Posterior cingulate gyrus (tissue), 11 donors: ENCODE results near the gene LRP10.

ENCODE experiments used
- DNase-seq, 10 donors: peaks; one replicate each; pipeline versions ENCODE4 v3.0.0 to v3.0.0-alpha.2; 2020 to 2021; ENCODE audit warnings: mixed read lengths in 3 of 10
- intact Hi-C: fragments of 100-400 bp; cut with DNase I; formaldehyde crosslinking; loops from one replicate; pipeline ENCODE4 v1.15.1; 2023

LRP10 gene

DNA sequence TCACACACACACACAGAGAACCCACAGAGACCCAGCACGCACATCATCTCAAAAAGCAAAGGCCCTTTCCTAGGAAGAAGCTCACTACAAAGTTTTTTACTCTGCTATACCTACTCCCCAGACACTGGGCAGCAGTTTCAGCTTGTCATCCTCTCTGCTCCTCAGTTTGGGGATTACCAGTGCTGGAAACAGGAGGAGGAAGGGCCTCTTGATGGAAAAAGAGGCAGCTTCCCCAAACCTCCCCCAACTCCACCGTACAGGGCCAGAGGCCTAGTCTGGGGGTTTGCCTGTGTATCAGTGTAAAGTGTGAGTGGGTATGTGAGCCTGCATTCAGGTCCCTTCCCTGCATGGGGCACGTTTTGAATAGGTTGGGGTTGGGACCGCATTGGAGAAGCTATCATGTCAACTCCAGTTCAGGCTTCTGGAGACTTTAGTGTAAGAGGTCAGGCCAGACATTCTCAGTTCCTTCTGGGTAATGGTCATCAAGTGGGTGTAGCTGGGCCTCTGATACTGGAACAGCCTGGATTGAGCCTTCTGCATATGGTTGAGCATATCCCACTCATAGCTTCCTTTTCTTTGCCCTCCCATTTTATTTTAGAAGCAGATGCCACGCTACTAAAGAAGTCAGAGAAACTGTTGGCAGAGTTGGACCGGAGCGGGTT, 12.7 kb downstream of the LRP10 start:
- DNase-seq, result no peak

GRCh38 chr14:22884738-22885523, 13.4 kb downstream of the LRP10 start:
- intact Hi-C loops, result no loop called here
- DNase-seq, result peak in 2 of 10 donors; percentile 52 to 75

More for the DNA sequence above, 12.7 kb downstream of the LRP10 start:
- intact Hi-C loops, result no loop called here

DNA sequence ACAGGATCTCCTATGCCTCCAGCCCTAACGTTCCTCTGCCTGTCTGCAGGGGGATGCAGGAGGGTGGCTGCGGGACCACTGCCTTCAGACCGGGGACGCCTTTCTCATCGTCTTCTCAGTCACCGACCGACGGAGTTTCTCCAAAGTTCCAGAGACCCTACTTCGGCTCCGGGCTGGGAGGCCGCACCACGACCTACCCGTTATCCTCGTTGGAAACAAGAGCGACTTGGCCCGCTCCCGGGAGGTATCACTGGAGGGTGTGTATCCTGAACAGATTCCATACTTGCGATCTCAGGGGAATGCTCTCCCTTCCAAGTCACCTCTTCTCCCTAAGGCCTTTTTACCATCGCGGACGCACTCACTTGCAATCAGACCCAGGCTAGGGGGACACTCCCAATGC, 14.4 kb downstream of the LRP10 start:
- intact Hi-C loops, result no loop called here
- no peak for DNase-seq

DNA sequence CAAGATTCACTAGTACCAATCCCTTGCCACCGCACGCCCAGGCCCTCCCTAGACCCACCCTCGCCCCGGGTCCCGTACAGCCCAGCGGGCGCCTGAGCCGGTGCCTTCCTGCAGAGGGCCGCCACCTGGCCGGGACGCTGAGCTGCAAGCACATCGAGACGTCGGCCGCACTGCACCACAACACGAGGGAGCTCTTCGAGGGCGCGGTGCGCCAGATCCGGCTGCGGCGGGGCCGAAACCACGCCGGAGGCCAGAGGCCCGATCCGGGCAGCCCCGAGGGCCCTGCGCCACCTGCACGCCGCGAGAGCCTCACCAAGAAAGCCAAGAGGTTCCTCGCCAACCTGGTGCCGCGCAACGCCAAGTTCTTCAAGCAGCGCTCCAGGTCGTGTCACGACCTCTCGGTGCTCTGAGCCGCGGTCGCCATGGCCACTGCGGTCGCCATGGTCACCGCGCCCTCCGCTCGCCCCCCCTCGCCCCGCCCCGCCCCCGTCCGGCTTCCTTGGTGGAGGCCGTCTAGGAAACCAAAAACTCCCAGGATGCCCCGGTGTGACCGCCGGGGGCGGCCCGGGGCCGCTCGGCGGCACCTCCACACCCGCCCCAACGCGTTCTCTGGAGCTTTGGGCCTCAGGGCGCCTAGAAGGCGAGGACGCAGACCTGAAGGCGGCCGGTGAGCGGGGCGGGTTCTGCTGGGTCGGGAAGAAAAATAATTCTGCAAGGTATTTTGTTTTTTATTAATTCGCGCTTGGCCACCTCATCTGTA, 15.1 kb downstream of the LRP10 start:
- peak in 3 of 10 donors; percentile 16 to 79 (median 40) for DNase-seq
- intact Hi-C loops, result no loop called here

DNA sequence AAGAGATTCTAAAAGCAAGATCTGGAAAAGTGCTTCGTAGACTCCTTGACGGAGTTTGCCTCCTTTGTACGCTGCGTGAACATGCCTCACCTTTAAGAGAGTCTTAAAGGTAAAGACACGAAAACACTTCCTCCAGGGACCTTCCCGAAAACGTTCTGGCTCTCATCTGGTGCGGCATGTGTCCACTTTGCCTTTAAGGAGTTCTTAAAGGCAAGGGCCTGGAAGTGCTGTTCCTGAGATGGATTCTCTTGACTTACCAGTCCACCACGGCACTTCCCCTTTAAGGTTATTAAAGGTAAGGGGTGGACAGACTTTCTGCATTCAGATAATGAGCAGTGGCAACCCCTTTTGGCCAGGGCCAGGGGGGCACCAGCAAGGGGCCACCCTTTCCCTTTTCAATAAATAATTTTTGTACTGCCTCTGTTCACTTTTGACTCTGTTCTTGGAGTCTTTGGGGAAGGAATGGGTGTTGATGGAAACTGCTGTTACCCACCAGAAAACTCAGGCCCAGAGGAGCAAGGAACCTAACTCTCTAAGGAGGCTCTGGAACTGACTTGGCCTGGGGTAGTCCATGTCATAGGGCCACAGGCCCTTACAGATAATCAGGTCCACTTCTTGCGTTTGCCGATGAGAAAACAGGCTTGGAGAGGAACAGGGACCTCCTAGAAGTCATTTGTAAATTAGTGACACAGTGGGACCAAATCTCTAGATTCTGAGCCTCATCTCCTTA, 15.9 kb downstream of the LRP10 start:
- intact Hi-C loops, result no loop called here
- peak in 1 of 10 donors; percentile 28 for DNase-seq

DNA sequence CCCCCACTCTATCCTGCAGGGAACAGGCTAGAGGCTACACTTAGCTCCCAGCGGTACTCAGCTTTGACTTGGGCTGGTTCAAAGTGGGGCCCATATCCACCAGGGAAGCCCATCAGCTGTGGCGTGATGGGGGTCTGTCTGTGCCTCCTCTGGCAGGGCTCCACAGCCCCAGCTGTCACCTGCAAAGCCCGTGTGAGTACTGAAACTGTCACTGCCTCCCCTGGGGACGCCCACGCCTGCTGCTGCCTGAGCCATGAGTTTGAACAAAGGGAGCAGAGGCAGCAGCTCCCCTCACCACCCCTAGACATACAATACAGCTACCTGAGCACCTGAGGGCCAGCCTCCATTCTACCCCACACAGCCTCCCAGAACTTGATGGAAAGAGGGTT, 16.4 kb downstream of the LRP10 start:
- DNase-seq, result peak in 2 of 10 donors; percentile 18 to 73
- intact Hi-C loops, result no loop called here

DNA sequence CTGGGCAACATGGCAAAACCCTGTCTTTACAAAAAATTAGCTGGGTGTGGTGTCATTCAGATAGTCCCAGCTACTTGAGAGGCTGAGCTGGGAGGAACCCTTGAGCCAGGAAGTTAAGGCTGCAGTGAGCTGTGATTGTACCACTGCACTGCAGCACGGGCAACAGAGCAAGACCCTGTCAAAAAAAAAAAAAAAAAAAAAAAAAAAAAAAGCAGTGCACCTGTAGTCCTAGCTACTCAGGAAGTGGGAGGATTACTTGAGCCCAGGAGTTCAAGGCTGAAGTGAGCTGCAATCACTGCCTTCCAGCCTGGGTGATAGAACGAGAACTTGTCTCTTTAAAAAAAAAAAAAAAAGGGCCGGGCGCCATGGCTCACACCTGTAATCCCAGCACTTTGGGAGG, 17.1 kb downstream of the LRP10 start:
- intact Hi-C loops, result no loop called here
- DNase-seq, result peak in 2 of 10 donors; percentile 4 to 18

GRCh38 chr14:22890416-22890815, 18.9 kb downstream of the LRP10 start:
- DNase-seq, result no peak
- intact Hi-C loops, result no loop called here

- intact Hi-C loops, result no loop called here
These were observed 20.9 kb downstream of the LRP10 start for GRCh38 chr14:22892488-22892887.

DNA sequence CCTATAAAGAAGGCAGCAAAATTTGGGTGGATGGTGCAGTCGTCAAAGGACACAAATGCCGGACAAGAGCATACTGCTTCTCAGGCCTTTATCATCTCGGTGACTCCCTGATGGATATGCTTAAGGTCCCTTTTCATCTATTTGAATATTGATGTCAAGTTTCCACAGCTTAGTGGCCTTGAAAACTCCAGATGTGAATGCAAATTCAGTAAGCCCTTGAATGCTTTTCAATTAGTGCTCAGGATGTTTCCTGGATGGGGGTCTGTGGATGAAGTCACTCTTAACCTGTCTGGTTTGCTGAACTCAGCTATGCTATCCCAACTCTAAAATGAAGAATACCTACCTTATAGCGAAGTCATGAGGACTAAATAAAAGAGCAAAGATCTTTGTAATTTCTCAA, 22.2 kb downstream of the LRP10 start:
- peak in 1 of 10 donors; percentile 16 for DNase-seq
- intact Hi-C loops, result no loop called here

More at GRCh38 chr14:22892488-22892887, 20.9 kb downstream of the LRP10 start:
- DNase-seq, result peak in 2 of 10 donors; percentile 26 to 40

- DNase-seq, result no peak
- intact Hi-C loops, result no loop called here
These were observed 23.9 kb downstream of the LRP10 start for GRCh38 chr14:22895402-22895801.

GRCh38 chr14:22896356-22896755, 24.8 kb downstream of the LRP10 start:
- intact Hi-C loops, result no loop called here
- no peak for DNase-seq

GRCh38 chr14:22896760-22897159, 25.2 kb downstream of the LRP10 start:
- intact Hi-C loops, result no loop called here
- no peak for DNase-seq

GRCh38 chr14:22897357-22897756, 25.8 kb downstream of the LRP10 start:
- DNase-seq, result no peak
- intact Hi-C loops, result no loop called here

- intact Hi-C loops, result no loop called here
- peak in 1 of 10 donors; percentile 50 for DNase-seq
These were observed 27.0 kb downstream of the LRP10 start for GRCh38 chr14:22898302-22899090.

DNA sequence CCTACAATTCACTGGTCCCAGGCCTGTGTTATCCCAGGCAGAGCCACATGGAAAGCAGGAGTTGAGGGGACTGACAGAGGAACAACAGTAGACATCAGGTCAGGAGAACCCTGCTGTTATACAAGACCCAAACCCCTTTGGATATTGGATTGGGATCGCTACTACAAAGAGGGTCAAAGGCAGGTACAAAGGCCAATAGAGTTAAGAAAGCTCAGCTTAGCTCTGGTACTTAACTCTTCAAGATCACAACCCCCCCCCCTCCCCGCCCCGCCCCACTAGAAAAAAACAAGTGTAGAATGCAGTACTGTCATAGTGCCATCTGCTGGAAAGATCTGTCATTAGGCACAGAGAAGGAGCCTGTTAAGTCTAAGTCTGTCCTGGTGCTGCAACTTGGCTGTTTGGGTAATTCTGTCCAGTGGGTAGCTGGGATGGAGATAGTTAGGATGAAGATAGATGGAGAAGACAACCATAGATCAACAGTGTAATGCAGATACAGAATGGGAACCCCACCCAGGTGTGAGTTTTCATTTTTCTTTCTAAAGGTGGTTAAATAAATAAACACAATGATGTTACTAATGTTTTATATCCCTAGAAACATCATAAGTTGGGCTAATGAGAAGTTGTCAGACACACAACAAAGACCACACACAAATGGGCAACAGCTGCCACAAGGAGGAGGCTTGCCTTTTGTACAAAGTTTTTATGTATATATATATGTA, 28.7 kb downstream of the LRP10 start:
- DNase-seq, result peak in 1 of 10 donors; percentile 20
- intact Hi-C loops, result no loop called here

- intact Hi-C loops, result no loop called here
- peak in 1 of 10 donors; percentile 51 for DNase-seq
These were observed 30.3 kb downstream of the LRP10 start for GRCh38 chr14:22901799-22902198.

DNA sequence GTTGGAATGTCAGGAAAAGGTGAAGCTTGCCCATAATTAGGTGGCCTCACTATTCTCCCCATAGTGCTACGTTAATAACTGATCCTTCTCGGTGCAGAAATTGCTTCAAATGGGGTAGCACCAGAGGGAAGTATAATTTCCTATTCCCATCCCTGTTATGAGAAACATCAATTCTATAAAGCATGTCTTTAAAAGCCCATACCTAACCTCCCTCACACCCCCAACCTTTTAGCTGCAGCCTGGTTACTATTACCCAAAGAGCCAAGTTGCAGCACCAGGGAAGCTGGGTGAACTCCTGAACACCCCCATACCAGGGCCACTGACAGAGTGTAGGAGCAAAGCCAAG, 32.2 kb downstream of the LRP10 start:
- no peak for DNase-seq
- intact Hi-C loops, result no loop called here

DNA sequence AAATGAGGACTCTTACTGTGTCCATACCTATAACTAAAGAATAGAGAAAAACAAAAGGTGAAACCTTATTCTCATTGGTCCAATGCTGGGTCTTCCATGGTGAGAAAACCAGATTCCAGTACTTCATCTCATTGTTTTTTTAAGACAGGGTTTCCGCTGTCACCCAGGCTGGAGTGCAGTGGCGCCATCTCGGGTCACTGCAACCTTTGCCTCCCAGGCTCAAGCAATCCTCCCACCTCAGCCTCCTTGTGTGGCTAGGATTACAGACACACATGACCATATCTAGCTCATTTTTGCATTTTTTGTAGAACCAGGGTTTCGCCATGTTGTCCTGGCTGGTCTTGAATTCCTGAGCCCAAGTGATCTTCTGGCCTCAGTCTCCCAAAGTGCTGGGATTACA, 34.1 kb downstream of the LRP10 start:
- intact Hi-C loops, result no loop called here

More for the DNA sequence above, 34.1 kb downstream of the LRP10 start:
- no peak for DNase-seq
